DMS53 treated with DMSO at 0.1 percent for 48 hours (cell line): Measurements from ENCODE around the gene ACVR1.
"Not testable (repeated sequence)": the region's sequence is repeated elsewhere in the genome, so short reads cannot be mapped to it uniquely, and the experiment has no call there.

Source experiments
- DNase-seq: peaks from one replicate; lab custom pipeline; 2025; ENCODE audit not compliant: unreplicated experiment; lab: John Stamatoyannopoulos, UW

Gene ACVR1

DNA sequence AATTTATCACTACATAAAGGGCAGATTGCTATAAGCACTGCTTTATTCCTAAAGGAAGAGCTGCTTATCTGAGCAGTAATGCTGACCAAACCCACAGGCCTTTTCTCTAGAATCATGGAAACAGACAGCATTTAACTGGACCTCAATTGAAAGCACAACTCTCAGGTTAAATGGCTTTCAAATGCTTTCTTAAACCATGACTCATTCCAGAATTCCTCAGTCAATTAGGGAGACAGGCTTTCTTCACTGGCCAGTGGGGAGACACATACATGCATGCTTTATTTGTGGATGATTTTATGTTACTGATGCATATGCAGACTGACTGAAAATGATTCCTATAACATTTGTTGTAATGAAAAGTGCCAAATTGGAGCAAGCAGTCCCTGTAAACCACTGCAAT lies 114.6 kb downstream of the ACVR1 start:
- DNase-seq = no peak

DNA sequence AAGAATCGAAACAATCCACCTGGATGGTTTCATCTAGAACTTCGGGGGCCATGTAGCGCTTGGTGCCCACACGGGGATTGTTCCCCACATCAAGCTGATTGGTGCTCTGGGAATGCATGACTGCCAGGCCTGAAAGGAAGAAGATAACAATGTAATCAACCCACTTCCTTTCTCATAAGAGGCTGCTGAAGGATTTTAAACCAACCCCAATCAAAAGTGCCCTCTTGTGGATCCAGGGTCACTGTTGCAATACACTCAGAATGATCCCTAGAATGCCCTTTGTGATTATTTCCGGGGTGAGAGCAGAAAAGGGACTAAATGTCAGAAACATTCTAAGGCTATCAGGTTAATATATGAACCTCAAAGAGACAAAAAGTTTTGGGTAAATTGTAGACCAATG lies 115.2 kb downstream of the ACVR1 start:
- no peak for DNase-seq

DNA sequence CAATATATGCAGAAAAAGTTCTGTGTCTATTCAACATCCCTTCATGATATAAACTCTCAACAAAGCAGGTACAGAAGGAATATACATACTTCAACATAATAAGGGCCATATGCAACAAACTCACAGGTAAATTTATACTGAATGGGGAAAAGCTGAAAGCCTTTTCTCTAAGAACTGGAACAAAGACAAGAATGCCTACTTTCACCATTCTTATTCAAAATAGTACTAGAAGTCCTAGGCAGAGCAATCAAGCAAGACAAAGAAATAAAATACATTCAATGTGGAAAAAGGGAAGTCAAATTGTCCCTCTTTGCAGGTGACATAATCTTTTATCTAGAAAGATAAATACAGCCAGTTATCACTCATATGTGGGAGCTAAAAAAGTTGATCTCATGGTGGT lies 116.3 kb downstream of the ACVR1 start:
- no peak for DNase-seq

DNA sequence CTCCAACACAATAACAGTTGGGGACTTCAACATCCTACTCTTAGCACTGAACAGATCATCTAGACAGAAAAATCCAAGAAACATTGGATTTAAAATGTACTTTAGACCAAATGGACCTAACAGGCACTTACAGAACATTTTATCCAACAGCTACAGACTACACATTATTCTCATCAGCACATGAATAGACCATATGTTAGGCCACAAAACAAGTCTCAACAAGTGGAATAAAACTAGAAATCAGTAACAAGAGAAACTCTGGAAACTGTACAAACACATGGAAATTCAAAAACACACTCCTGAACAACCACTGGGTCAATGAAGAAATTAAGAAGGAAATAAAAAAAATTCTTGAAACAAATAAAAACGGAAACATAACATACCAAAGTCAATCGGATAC lies 117.5 kb downstream of the ACVR1 start:
- DNase-seq = no peak

DNA sequence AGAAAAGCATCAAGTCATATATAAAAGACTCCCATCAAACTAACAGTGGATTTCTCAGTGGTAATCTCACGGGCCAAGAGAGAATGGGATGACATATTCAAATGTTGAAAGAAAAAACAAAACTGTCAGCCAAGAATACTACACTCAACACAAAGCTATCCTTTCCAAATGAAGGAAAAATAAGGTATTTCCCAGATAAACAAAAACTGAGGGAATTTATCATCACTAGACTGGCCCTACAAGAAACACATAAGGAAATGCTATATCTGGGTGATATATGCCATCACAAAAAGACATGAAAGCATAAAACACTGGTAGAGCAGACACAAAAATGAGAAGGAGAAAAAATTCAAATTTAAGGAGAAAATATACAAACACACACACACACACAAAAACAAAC lies 118.6 kb downstream of the ACVR1 start:
- no peak for DNase-seq

DNA sequence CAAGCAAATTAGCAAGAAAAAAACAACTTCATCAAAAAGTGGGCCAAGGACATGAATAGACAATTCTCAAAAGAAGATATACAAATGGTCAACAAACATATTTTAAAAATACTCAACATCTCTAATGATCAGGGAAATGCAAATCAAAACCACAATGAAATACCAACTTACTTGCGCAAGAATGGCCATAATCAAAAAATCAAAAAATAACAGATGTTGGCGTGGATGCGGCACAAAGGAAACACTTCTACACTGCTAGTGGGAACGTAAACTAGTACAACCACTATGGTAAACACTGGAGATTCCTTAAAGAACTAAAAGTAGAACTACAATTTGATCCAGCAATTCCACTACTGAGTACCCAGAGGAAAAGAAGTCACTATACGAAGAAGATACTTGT lies 119.7 kb downstream of the ACVR1 start:
- not testable (repeated sequence) for DNase-seq

DNA sequence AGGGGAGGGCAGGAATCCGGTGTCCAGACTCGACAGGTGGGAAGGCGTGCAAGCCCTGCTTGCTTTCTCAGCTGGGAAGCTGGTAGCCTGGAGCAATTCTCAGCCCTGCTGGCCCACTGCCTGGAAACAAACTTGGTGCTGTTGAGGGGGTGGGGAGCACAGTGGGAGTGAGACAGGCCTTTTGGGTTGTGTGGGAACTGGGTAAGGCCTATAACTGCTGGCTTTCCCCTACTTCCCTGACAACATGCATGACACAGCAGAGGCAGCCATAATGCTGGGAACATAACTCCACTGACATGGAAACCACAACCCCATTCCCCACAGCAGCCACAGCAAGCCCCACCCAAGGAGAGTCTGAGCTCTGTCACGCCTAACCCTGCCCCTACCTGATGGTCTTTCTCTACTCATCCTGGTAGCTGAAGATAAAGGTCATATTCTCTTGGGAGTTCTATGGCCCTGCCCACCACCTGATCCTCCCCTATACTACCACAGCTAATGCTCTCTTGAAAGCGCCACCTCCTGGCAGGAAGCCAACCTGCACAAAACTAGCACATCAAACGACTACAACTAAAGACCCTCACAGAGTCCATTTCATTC lies 124.6 kb downstream of the ACVR1 start:
- no peak for DNase-seq

DNA sequence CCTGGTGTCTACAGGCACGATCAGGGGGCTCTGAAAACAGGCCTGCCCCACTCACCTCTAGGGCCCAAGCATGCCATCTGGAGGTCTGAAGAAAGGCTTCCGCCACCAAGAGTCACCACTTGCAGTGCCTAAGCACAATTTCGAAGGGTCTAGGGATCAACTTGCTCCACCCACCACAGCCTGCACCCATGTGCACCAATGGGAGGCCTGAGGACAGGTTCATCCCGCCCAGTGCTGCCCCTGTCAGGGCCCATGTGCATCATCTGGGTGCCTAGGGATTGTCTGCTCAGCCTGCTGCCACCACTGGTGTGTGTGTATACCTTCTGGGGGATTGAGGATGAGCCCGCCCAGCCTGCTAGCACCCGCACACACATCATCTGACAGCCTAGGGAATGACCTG lies 126.4 kb downstream of the ACVR1 start:
- no peak for DNase-seq

DNA sequence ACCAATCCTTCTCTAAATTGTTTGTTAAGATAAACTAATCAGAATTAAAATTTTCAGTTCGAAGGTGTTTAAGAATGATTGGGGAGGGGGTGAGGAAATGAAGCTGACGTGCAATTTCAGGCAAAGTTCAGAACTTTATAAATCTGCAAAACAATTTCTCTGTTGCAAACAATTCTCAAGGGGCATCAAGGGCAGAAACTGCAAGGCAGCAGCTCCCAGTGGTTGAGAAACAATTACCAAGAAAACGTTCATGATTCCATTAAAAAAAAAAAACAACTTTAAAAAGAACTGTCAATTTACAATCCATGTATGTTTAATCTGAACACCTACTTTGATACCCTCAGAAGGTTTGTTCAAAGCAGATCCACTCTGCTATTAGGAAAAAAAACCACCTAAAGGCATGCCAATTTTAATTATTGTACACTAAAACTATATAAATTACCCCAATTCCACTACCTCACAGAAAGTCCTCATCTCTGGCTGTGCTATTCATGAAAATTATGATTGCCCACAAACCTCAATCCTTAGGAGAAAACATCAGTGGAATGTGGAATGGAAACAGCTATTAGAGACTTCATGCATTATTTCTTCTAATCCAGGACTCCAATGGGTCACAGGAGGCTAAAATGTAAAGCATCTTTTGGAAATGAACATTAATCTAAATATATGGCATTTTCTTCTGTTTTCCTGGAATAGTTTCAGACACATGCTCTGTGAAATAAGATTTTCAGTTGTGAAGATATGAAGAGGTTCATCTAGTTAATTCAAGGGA lies 127.6 kb downstream of the ACVR1 start:
- DNase-seq = no peak

DNA sequence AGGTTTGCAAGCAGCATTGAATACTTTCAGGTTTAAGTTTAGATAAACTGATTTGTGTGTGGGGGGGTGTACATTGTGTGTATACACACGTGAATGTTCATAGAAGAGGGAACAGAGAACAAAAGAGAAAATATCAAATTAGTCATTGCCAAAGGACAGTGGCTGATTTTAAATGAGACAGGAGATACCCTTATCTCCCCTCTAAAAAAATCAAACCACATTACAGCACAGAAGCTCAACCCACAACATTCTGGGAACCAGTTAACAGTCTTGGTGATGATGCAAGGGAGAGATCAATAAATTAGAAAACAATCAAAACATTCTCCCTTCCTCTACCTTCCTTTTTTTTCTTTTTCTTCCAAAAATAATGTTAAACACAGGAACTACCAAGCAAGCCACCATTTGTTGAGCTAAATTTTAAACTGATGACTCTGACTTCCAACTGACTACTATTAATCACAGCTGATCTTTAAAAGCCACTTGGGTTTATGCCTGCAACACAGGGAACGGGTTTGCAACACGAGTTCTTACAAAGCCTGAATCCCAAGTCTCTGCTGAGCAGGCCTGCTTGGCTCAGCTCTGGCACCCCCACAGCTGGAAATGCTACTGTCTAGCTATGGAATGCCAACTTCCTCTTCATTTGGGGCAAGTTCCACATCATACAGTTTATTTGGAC lies 128.3 kb downstream of the ACVR1 start:
- no peak for DNase-seq

DNA sequence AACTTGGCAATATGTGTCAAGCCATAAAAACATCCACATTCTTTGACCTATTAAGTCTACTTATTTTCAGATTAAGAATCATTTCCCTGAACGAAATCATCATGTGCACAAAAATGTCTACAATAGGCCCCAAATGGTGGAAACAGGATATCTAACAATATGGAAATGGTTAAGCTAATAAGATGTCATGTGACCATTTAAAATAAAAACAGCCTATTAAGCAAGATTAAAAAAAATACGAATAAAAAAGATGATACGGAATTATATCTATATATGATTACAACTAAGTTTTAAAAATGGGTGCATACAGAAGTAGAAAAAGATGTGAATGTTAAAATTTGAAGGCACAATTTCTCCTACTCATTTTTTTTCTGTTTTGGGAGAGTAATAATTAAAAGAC lies 128.8 kb downstream of the ACVR1 start:
- no peak for DNase-seq

DNA sequence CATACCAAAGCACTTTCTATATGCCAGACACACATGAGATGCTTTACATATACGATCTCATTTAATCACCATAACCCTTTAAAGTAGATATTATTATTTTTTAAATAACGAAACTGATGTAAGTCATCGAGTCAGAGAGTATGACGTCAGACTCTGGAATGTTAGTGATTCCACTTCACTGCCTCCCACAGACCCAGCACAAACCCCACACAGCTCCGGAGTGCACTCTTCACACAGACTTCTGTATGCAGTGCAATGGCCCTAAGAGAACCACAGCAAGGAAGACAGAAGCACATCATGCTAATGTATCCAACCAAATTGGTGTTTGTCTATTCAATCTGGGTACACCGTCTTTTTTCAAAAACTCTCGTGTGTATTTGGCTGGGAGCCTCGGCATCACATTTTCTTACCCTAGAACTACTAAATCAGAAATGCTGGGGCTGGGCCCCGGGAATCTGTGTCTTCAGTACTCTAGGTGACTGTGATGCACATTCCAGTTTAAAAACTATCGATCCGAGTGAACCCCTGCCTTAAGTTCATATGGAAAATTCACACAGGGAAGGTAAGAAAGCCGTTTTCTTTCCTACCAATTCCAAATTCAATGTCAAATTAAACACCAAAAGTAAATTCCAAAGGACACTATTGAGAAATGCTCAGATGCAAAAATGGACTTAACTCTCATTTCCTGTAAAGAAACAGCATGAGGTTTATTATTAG lies 129.7 kb downstream of the ACVR1 start:
- no peak for DNase-seq

DNA sequence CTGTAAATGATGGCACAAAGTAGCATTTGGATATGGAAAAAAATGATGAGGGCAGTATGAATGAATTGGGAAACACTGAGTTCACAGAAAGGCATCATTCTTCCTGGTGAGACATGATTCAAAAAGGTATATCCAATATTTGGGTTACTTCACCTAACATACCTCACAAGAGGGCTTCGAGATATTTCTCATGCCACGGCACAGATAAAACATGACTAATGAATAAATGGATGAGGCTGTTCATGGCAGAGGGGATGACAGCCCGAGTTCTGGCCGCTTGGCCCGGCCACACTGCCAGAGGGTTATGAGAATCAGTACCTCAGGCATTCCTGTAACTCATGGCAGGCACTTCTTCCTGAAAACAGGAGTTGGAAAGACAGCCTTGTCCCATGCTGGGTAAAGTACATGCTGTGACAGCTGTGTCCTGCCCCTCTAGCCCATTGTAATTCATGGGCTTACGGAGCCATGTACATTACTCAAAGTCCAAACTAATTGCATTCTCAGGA lies 131.5 kb downstream of the ACVR1 start:
- no peak for DNase-seq

DNA sequence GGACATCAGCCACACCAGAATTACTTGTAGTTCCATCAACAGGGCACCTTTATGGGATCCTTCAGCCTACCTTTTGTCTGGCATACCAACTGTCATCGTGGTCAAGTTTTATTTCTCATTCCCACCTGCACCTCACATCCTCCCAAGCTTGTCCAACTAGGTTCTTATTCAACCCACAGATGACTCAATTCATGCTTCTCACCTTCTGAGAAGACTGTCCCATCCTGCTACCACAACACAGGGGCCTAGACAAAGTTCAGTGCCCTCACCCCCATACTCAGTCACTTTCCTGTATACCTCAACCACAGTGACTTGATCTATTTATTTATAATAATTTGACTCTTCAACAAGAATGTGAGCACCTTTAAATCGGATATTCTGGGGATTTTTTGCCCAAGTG lies 133.1 kb downstream of the ACVR1 start:
- DNase-seq = no peak

DNA sequence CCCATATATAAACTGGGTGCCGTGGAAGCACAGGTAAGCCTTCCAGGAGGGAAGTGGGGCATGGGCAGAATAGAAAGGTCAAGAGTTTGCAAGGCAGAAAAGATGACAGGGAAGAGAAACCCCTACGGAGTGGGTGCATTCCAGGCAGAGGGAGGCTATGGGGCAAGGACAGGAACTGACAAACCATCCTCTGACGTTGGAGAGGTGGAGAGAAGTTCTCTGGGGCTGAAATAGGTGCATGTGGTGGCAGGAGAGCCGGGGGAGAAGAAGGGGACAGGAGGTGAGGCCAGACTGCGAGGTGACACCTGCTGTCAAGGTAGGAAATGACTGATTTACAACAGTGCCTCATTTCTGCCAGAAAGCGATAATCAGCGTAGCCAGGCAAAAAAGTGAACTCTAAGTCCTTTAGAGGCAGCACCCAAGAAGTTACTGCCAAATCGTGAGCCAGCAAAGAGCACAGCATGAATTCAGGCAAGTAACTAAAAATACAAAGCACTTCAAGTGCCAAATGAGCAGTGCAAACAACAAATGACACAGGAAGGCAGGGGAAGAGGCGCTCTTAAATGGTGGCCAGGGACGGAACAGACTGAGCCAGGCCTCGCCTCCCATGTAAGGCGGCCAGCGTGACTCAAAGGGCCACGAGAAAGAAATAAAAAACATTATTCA lies 134.2 kb downstream of the ACVR1 start:
- DNase-seq = no peak

DNA sequence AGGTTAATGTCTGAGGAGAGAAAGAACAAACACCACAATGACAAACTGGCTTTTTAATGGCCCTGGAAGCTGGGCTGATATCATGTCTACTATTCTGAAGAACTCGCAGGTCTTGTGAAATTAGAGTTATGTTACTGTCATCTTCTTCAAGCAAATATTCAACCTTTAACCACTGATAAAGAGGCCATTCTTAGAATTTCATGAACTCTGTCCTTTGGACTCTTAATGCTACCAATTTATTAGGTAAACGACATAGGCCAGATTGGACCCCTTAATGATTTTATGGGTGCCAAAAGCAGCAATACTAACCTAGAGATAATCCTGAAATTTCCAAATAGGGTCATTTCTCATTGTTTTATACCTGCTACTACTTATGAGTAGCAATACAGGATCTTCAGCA lies 138.5 kb downstream of the ACVR1 start:
- DNase-seq = no peak

DNA sequence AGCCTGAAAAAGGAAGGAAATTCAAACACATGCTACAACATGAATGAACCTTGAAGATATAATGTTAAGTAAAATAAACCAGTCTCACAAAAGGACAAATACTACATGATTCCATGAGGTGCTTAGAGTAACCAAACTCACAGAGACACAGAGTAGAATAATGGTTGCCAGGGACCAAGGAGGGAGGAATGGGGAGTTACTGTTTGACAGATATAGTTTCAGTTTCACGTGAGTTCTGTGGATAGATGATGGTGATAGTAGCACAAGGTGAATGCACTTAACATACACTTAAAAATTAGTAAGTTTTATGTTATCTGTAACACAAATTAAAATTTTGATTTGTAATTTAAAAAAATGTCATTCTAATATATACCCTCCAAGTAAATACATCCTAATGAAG lies 140.6 kb downstream of the ACVR1 start:
- DNase-seq = no peak

DNA sequence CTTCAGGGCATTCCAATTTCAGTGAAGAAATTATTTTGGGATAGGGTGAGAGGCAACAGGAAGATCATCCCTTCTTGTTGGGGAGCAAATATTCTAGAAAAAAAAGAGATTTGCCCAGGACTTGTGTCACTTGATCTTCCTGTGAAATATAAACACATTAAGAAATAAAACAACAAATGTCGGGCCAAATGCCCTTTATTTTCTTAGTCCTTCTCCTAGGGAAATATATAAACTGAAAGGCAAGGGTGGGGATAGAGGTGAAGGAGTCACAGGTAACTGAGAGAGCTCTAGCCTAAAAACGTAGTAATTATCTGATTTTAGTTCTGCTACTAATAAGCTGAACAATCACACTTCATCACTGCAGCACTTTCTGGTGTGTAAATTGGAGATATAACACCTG lies 142.9 kb downstream of the ACVR1 start:
- no peak for DNase-seq

DNA sequence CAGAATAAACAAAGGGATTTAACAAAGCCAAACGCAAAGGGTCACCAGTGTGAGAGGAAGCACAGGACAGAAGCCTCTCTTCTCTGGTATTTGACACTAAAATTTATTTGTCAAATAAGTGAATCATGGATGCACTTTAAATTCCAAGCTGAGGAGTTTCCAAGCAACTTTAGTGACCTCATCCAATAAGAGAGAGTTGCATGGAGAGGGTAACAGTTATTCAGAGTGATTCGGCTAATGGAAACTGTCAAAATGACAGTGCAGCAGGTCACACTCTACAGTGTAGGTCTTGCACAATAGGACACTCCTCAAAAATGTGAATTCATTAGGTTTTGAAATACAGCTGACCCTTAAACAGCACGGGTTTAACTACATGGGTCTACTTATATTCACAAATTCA lies 143.5 kb downstream of the ACVR1 start:
- DNase-seq = no peak

DNA sequence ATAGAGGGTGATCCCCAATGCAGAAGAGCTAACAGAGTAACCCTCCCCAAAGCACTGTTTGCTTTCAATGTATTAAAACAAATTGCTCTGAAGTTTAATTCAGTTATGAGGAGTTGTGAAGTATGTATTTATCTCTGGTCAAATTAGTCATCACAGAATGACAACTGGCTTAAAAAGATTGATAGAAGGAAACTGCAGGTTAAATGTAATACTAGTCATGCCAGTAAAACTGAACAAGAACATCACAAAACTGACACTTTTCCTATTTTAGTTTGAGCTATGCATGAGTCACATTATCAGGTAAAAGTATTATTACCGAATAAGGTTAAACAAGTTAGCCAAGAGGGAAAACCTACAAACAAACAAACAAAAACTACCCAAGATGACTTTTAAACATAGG lies 148.4 kb downstream of the ACVR1 start:
- DNase-seq = no peak

DNA sequence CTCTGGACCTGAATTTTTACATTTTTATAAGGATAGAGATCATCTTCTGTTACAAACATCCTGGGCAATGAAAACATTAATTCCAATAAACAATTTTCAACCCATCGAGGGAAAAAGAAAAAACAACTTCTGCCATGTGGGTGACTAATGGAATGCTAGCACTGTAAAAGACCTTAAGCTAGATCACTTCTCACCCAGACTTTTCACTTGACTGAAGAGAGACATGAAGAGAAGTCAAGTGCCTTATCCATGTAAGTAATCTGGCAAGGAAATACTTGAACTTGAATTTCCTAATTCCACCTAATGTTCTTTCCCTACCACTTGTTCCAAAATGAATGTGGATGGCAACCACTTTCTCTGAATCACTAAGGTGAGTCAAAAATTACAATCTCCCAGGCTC lies 149.2 kb downstream of the ACVR1 start:
- no peak for DNase-seq
